Tibial artery (tissue), 4 donors: ENCODE data around the gene LRBA.

ENCODE experiments used
- DNase-seq, 2 donors: peaks; one replicate each; pipeline ENCODE4 v3.0.0-alpha.2; 2019
- H3K27ac ChIP-seq, 2 donors: fragments of 200-600 bp; sonication (generic) in 1 of 2; 1 replicate in 1 of 2; 2 replicates in 1 of 2; pipeline ENCODE4 v1.5.1; 2018 to 2019; ENCODE audit warnings: mild to moderate bottlenecking in 1 of 2
- H3K27me3 ChIP-seq, 2 donors: fragments of 200-600 bp; sonication (generic) in 1 of 2; one replicate each; pipeline versions ENCODE4 v1.5.1 to v1.6.0; 2016 to 2019
- H3K36me3 ChIP-seq, 3 donors: fragments of 200-600 bp; sonication (generic) in 2 of 3; one replicate each; pipeline ENCODE4 v1.5.1; 2016 to 2019; ENCODE audit warnings: mild to moderate bottlenecking in 2 of 3
- H3K4me1 ChIP-seq, 4 donors: fragments of 200-600 bp; sonication (generic) in 2 of 4; 1 replicate in 3 of 4; 2 replicates in 1 of 4; pipeline ENCODE4 v1.5.1; 2016 to 2019
- H3K4me3 ChIP-seq, 2 donors: fragments of 200-600 bp; sonication (generic) in 1 of 2; 1 replicate in 1 of 2; 2 replicates in 1 of 2; pipeline ENCODE4 v1.5.1; 2018 to 2019; ENCODE audit warnings: mild to moderate bottlenecking in 2 of 2
- H3K9me3 ChIP-seq, 3 donors: fragments of 200-600 bp; sonication (generic) in 1 of 3; one replicate each; pipeline ENCODE4 v1.5.1; 2016 to 2019
- CTCF ChIP-seq, 2 experiments: fragments of 200-600 bp in 1 of 2; fragments of 450-650 bp in 1 of 2; IDR thresholded peaks; one replicate each; pipeline ENCODE4 v1.5.1; 2017 to 2019; ENCODE audit warnings: antibody characterized with exemption in 2 of 2, mild to moderate bottlenecking in 1 of 2, moderate library complexity in 1 of 2
- intact Hi-C: fragments of 100-400 bp; cut with DNase I; formaldehyde crosslinking; loops from one replicate; pipeline ENCODE4 v1.15.0; 2023; ENCODE audit warnings: low total_unique reads

LRBA gene

GRCh38 chr4:150268444-150268843 is 746.6 kb downstream of the LRBA start:
- no peak overlapping the region for H3K4me3 ChIP-seq
- DNase-seq = no peak
- no peak for TF ChIP-seq CTCF (IDR thresholded peaks at IDR 0.05)
- peaks cover 0 to 4% (median 0%) of the 10 kb centered on the region in 3 donors for H3K9me3 ChIP-seq
- H3K36me3 ChIP-seq = peaks cover 31 to 46% (median 42%) of the 10 kb centered on the region in 3 donors
- no peak overlapping the region for H3K27ac ChIP-seq
- H3K4me1 ChIP-seq = no peaks in the 10 kb centered on the region
- no peaks in the 10 kb centered on the region for H3K27me3 ChIP-seq
- intact Hi-C loops = no loop called here

GRCh38 chr4:150265806-150266205 is 749.3 kb downstream of the LRBA start:
- Histone ChIP-seq H3K9me3 (no peaks in the 10 kb centered on the region), H3K27me3 (no peaks in the 10 kb centered on the region), H3K27ac (no peak overlapping the region), H3K4me1 (peaks cover 0 to 9% (median 0%) of the 10 kb centered on the region in 4 donors), H3K4me3 (no peak overlapping the region), H3K36me3 (peaks cover 22 to 27% (median 26%) of the 10 kb centered on the region in 3 donors)
- no peak for TF ChIP-seq CTCF (IDR thresholded peaks at IDR 0.05)
- no peak for DNase-seq
- intact Hi-C loops = no loop called here

- Histone ChIP-seq H3K36me3 (peaks cover 16 to 30% (median 21%) of the 10 kb centered on the region in 3 donors), H3K4me1 (peaks cover 0 to 9% (median 0%) of the 10 kb centered on the region in 4 donors), H3K27me3 (no peaks in the 10 kb centered on the region), H3K27ac (no peak overlapping the region), H3K4me3 (no peak overlapping the region), H3K9me3 (no peaks in the 10 kb centered on the region)
- no peak for TF ChIP-seq CTCF (IDR thresholded peaks at IDR 0.05)
- DNase-seq = no peak
- intact Hi-C loops = no loop called here
Measured at GRCh38 chr4:150264595-150265161, 750.4 kb downstream of the LRBA start.

- DNase-seq = no peak
- peaks cover 16 to 30% (median 20%) of the 10 kb centered on the region in 3 donors for H3K36me3 ChIP-seq
- no peak for TF ChIP-seq CTCF (IDR thresholded peaks at IDR 0.05)
- H3K27me3 ChIP-seq = no peaks in the 10 kb centered on the region
- H3K9me3 ChIP-seq = no peaks in the 10 kb centered on the region
- H3K4me3 ChIP-seq = no peak overlapping the region
- no peak overlapping the region for H3K27ac ChIP-seq
- H3K4me1 ChIP-seq = peaks cover 0 to 9% (median 0%) of the 10 kb centered on the region in 4 donors
- intact Hi-C loops = no loop called here
Measured at GRCh38 chr4:150262611-150263010, 752.5 kb downstream of the LRBA start.

GRCh38 chr4:150261571-150261970 is 753.5 kb downstream of the LRBA start:
- H3K4me1 ChIP-seq = peaks cover 0 to 9% (median 0%) of the 10 kb centered on the region in 4 donors
- no peak for TF ChIP-seq CTCF (IDR thresholded peaks at IDR 0.05)
- no peaks in the 10 kb centered on the region for H3K9me3 ChIP-seq
- intact Hi-C loops = no loop called here
- peaks cover 9 to 33% (median 31%) of the 10 kb centered on the region in 3 donors for H3K36me3 ChIP-seq
- H3K27me3 ChIP-seq = no peaks in the 10 kb centered on the region
- DNase-seq = no peak
- H3K4me3 ChIP-seq = no peak overlapping the region
- no peak overlapping the region for H3K27ac ChIP-seq
